ENCODE data around the gene SYT7. TPM values are rescaled to one million over a fixed set of nuclear protein-coding genes. Genes with fewer than 3 reads are reported as not detected.
"Not testable (repeated sequence)": the region's sequence is repeated elsewhere in the genome, so short reads cannot be mapped to it uniquely, and the experiment has no call there.

The SYT7 gene
- total RNA-seq, 2 donors from 2014 or later, result 8.6 to 12.2 TPM

DNA sequence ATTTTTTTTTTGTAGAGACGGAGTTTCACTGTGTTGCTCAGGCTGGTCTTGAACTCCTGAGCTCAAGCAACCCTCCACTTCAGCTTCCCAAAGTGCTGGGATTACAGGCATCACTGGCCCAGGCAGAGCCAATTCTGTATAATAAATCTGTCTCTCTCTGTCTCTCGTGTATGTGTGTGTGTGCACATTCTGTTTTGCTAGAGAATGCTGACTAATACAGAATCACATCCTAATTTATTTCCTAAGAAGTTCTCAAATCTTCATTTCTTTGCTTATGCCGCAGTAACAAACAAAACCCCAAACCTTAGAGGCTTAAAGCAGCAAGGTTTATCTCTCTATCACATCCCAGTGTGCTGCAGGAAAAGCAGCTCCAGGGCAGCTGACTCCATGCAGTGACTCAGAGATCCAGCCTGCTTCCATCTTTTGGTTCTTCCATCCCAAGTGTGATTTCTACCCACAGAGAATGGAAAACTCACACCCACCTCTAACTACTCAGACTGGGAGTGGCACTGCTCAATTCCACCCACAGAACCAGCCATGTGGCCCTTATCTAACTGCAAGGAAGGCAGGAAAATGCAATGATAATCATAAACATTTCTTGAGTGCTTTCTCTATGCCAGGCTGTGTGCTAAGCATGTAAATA is 107.4 kb downstream of the SYT7 start:
- WGBS, 2 donors, result 89 to 93% methylated on average over 3 of the region's 3 CpGs
- H3K4me1 ChIP-seq, result no peaks in the 10 kb centered on the region
- no peak for TF ChIP-seq POLR2A (IDR thresholded peaks at IDR 0.05)
- TF ChIP-seq, protein P1, sequence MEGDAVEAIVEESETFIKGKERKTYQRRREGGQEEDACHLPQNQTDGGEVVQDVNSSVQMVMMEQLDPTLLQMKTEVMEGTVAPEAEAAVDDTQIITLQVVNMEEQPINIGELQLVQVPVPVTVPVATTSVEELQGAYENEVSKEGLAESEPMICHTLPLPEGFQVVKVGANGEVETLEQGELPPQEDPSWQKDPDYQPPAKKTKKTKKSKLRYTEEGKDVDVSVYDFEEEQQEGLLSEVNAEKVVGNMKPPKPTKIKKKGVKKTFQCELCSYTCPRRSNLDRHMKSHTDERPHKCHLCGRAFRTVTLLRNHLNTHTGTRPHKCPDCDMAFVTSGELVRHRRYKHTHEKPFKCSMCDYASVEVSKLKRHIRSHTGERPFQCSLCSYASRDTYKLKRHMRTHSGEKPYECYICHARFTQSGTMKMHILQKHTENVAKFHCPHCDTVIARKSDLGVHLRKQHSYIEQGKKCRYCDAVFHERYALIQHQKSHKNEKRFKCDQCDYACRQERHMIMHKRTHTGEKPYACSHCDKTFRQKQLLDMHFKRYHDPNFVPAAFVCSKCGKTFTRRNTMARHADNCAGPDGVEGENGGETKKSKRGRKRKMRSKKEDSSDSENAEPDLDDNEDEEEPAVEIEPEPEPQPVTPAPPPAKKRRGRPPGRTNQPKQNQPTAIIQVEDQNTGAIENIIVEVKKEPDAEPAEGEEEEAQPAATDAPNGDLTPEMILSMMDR (IDR thresholded peaks at IDR 0.05), result no peak
- DNase-seq (no peak), ATAC-seq (no peak)
- H3K27ac ChIP-seq, result no peak overlapping the region
- intact Hi-C loops (cut with DNase I), result no loop called here
- H3K36me3 ChIP-seq (replicated peaks in 1 of 2; ENCODE audit: insufficient read depth in 1 of 2, low read depth in 2 of 2), result no peaks in the 10 kb centered on the region
- no peaks in the 10 kb centered on the region for H3K27me3 ChIP-seq
- no peaks in the 10 kb centered on the region for H3K9me3 ChIP-seq
- no peak overlapping the region for H3K4me3 ChIP-seq

DNA sequence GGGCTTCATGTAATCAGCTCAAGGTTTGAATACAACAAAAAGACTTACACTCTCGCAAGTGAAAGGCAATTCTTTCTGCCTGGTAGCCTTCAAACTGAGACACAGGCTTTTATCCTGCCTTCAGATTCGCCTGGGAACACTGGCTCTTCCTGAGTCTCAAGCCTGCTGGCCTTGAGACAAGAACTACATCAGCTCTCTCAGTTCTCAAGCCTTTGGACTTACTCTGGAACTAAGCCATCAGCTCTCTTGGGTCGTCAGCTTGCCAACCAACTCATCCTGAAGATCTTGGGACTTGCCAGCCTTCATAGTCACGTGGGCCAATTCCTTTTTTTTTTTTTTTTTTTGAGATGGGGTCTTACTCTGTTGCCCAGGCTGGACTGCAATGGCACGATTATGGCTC is 108.0 kb downstream of the SYT7 start:
- no peaks in the 10 kb centered on the region for H3K27me3 ChIP-seq
- intact Hi-C loops (cut with DNase I), result no loop called here
- 70 to 82% methylated on average over 5 of the region's 5 CpGs for WGBS, 2 donors
- ATAC-seq (no peak), DNase-seq (peak in 2 of 4 donors; percentile 30)
- no peaks in the 10 kb centered on the region for H3K36me3 ChIP-seq (replicated peaks in 1 of 2; ENCODE audit: insufficient read depth in 1 of 2, low read depth in 2 of 2)
- H3K4me3 ChIP-seq, result no peak overlapping the region
- H3K9me3 ChIP-seq, result no peaks in the 10 kb centered on the region
- TF ChIP-seq, protein P1 (IDR thresholded peaks at IDR 0.05), result no peak
- TF ChIP-seq POLR2A (IDR thresholded peaks at IDR 0.05), result no peak
- H3K27ac ChIP-seq, result peak overlapping the region in 1 of 4 donors; percentile 21
- H3K4me1 ChIP-seq, result no peaks in the 10 kb centered on the region

DNA sequence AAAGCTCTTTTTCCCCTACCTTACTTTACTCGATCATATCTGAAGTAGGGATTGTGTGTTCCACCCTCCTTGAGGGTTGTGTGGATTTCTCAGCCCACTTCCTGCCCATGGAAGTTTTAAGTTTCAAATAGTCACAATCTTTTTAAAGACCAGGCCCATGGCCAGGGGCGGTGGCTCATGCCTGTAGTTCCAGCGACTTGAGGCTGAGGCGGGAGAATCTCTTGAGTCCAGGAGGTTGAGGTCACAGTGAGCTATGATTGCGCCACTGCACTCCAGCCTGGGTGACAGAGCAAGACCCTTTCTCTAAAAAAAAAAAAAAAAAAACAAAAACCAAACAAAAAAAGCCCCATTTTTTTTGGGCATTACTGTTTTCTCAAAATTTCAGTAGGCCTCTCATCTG is 108.6 kb downstream of the SYT7 start:
- intact Hi-C loops (cut with DNase I), result no loop called here
- no peak for TF ChIP-seq POLR2A (IDR thresholded peaks at IDR 0.05)
- TF ChIP-seq, protein P1 (IDR thresholded peaks at IDR 0.05), result no peak
- ATAC-seq (peak; percentile 35), DNase-seq (peak in 3 of 4 donors; percentile 32 to 39 (median 33))
- WGBS, 2 donors, result 74 to 81% methylated on average over 5 of the region's 5 CpGs
- no peaks in the 10 kb centered on the region for H3K36me3 ChIP-seq (replicated peaks in 1 of 2; ENCODE audit: insufficient read depth in 1 of 2, low read depth in 2 of 2)
- no peaks in the 10 kb centered on the region for H3K9me3 ChIP-seq
- H3K27ac ChIP-seq, result peak overlapping the region in 1 of 4 donors; percentile 21
- no peak overlapping the region for H3K4me3 ChIP-seq
- no peaks in the 10 kb centered on the region for H3K4me1 ChIP-seq
- H3K27me3 ChIP-seq, result no peaks in the 10 kb centered on the region

DNA sequence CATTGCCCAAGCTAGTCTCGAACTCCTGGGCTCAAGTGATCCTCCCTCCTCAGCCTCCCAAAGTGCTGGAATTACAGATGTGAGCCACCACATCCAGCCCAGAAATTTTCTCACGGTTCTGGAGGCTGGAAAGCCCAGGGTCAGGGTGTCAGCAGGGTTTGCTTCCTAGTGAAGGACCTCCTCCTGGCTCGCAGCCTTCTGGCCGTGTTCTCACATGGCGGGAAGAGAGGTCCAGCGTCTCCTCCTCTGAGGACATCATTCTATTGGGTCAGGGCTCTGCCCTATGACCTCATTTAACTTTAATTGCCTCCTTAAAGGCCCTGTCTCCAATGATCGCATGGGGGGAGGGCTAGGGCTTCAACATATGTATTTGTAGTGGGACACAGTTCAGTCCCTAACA is 112.9 kb downstream of the SYT7 start:
- Histone ChIP-seq H3K9me3 (no peaks in the 10 kb centered on the region), H3K27me3 (no peaks in the 10 kb centered on the region), H3K27ac (no peak overlapping the region), H3K36me3 (replicated peaks in 1 of 2; ENCODE audit: insufficient read depth in 1 of 2, low read depth in 2 of 2) (no peaks in the 10 kb centered on the region), H3K4me1 (no peaks in the 10 kb centered on the region), H3K4me3 (no peak overlapping the region)
- intact Hi-C loops (cut with DNase I), result no loop called here
- WGBS, 2 donors, result 77% methylated on average over 7 of the region's 7 CpGs; no CpG with 5 or more reads in 1 of the 2 donors
- ATAC-seq (no peak), DNase-seq (no peak)
- no peak for TF ChIP-seq POLR2A (IDR thresholded peaks at IDR 0.05)
- TF ChIP-seq, protein P1 (IDR thresholded peaks at IDR 0.05), result no peak

DNA sequence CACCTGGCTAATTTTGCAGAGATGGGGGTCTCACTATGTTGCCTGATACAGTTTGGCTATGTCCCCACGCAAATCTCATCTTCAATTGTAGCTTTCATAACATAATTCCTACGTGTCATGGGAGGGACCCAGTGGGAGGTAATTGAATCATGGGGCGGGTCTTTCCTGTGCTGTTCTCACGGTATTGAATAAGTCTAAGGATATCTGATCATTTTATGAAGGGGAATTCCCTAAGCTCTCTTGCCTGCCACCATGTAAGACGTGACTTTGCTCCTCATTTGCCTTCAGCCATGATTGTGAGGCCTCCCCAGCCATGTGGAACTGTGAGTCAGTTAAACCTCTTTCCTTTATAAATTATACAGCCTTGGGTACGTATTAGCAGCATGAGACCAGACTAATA is 113.3 kb downstream of the SYT7 start:
- intact Hi-C loops (cut with DNase I); H3K36me3 ChIP-seq (replicated peaks in 1 of 2; ENCODE audit: insufficient read depth in 1 of 2, low read depth in 2 of 2); ATAC-seq; H3K4me3 ChIP-seq; DNase-seq; H3K4me1 ChIP-seq; H3K9me3 ChIP-seq; H3K27me3 ChIP-seq; H3K27ac ChIP-seq: not testable (repeated sequence)
- 89 to 93% methylated on average over 6 of the region's 6 CpGs for WGBS, 2 donors

MicroRNAs within 50 kb of the gene (microRNA counts, 767-probe panel; counts per million panel counts)
- microRNA hsa-miR-4488, result 0 to 736 counts per million in 2 donors

Small RNAs within 50 kb of the gene (microRNA-seq; reads per million reads assigned to microRNA genes)
- 0 reads per million in 2 donors for gene MIR4488 (ENCODE audit: borderline number of aligned reads in 2 of 2, borderline replicate concordance in 2 of 2)

Small RNAs within 50 kb of the gene (small RNA-seq; reads per million reads assigned to genes)
- not detected for gene MIR4488

Other genes starting within 250 kb of the SYT7 start
- gene DDB1, start 248.0 kb downstream of the SYT7 start, total RNA-seq, result 10 to 100 TPM; 70.6 to 91.0 TPM
- gene TKFC, start 247.8 kb downstream of the SYT7 start, total RNA-seq, result 10 to 100 TPM; 27.5 to 38.6 TPM
- gene CYB561A3, start 219.2 kb downstream of the SYT7 start, total RNA-seq, result 10 to 100 TPM; 26.5 to 31.3 TPM
- gene TMEM138, start 218.7 kb downstream of the SYT7 start, total RNA-seq, result 10 to 100 TPM; 15.8 to 35.3 TPM
- 10 to 100 TPM in 1 of 2 donors, 1 to 10 TPM in 1; 8.3 to 16.8 TPM for gene TMEM216, start 188.5 kb downstream of the SYT7 start, total RNA-seq
- 10 to 100 TPM; 34.0 to 44.5 TPM for gene CPSF7, start 151.1 kb downstream of the SYT7 start, total RNA-seq
- gene SDHAF2, start 151.0 kb downstream of the SYT7 start, total RNA-seq, result 10 to 100 TPM; 25.2 to 28.0 TPM
- 1 to 10 TPM; 1.6 to 2.9 TPM for gene LRRC10B, start 72.3 kb downstream of the SYT7 start, total RNA-seq
- 1 to 10 TPM; 7.0 to 9.9 TPM for gene DAGLA, start 99.3 kb upstream of the SYT7 start, total RNA-seq
- gene MYRF, start 171.6 kb upstream of the SYT7 start, total RNA-seq, result 10 to 100 TPM; 33.2 to 47.5 TPM
- 10 to 100 TPM in 1 of 2 donors, 1 to 10 TPM in 1; 8.6 to 29.1 TPM for gene TMEM258, start 211.5 kb upstream of the SYT7 start, total RNA-seq
- 1 to 10 TPM; 2.6 to 3.4 TPM for gene FEN1, start 211.8 kb upstream of the SYT7 start, total RNA-seq
- gene FADS1, start 235.9 kb upstream of the SYT7 start, total RNA-seq, result 1 to 10 TPM; 4.6 to 7.0 TPM
- 1 to 10 TPM; 2.0 to 4.4 TPM for gene FADS2, start 247.2 kb upstream of the SYT7 start, total RNA-seq